ENCODE results near the gene CAPN2.

DNA sequence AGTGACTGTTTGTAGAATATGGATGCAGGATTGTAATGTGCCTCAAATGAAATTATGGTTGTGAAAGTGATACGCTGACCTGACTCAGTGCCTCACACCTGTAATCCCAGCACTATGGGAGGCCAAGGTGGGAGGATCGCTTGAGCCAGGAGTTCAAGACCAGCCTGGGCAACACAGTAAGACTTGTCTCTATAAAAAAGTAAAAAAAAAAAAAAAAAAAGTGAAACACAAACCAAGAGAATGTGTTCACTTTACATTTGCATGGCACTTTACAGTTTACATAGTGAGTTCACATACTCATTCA, 2.0 kb downstream of the CAPN2 start:
- TF ChIP-seq, protein P1, sequence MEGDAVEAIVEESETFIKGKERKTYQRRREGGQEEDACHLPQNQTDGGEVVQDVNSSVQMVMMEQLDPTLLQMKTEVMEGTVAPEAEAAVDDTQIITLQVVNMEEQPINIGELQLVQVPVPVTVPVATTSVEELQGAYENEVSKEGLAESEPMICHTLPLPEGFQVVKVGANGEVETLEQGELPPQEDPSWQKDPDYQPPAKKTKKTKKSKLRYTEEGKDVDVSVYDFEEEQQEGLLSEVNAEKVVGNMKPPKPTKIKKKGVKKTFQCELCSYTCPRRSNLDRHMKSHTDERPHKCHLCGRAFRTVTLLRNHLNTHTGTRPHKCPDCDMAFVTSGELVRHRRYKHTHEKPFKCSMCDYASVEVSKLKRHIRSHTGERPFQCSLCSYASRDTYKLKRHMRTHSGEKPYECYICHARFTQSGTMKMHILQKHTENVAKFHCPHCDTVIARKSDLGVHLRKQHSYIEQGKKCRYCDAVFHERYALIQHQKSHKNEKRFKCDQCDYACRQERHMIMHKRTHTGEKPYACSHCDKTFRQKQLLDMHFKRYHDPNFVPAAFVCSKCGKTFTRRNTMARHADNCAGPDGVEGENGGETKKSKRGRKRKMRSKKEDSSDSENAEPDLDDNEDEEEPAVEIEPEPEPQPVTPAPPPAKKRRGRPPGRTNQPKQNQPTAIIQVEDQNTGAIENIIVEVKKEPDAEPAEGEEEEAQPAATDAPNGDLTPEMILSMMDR (IDR thresholded peaks at IDR 0.05): no peak
- no peak for TF ChIP-seq POLR2A (IDR thresholded peaks at IDR 0.05)

Data from Peyer's patch (tissue), 4 donors.